ENCODE results near the gene SSRP1.
"Not testable (repeated sequence)": the region's sequence is repeated elsewhere in the genome, so short reads cannot be mapped to it uniquely, and the experiment has no call there.

Gene SSRP1

GRCh38 chr11:57340039-57340615, 4.4 kb upstream of the SSRP1 start:
- H3K4me3 ChIP-seq (ENCODE audit: low read depth, low read length) = no peak overlapping the region
- TF ChIP-seq, protein P1, sequence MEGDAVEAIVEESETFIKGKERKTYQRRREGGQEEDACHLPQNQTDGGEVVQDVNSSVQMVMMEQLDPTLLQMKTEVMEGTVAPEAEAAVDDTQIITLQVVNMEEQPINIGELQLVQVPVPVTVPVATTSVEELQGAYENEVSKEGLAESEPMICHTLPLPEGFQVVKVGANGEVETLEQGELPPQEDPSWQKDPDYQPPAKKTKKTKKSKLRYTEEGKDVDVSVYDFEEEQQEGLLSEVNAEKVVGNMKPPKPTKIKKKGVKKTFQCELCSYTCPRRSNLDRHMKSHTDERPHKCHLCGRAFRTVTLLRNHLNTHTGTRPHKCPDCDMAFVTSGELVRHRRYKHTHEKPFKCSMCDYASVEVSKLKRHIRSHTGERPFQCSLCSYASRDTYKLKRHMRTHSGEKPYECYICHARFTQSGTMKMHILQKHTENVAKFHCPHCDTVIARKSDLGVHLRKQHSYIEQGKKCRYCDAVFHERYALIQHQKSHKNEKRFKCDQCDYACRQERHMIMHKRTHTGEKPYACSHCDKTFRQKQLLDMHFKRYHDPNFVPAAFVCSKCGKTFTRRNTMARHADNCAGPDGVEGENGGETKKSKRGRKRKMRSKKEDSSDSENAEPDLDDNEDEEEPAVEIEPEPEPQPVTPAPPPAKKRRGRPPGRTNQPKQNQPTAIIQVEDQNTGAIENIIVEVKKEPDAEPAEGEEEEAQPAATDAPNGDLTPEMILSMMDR (IDR thresholded peaks at IDR 0.05; ENCODE audit: control insufficient read depth, extremely low read depth, insufficient read depth) = peak; percentile 21; the same call in 1 of the 2 replicates
- DNase-seq (ENCODE audit: low read depth) = no peak

DNA sequence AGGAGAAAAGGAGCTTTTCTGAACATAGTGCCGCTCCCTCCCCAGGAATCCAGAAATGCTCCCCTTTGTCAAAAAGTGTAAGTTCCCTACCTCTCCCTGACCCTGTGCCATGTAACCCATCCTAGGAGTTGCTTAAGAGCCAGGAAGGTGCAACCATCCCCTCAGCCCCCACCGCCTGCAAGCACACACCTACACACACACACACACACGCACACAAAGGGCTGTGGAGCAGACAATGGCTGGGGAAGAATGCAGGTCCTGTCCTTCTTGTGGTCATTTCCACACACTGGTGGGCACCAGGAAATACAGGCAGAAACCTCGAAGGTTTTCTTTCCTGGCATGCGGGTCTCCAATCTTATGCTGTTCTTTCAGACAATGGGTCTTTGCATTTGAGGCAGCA, 3.6 kb upstream of the SSRP1 start:
- no peak for DNase-seq (ENCODE audit: low read depth)
- TF ChIP-seq, protein P1 (IDR thresholded peaks at IDR 0.05; ENCODE audit: control insufficient read depth, extremely low read depth, insufficient read depth) = no peak
- H3K4me3 ChIP-seq (ENCODE audit: low read depth, low read length) = no peak overlapping the region

DNA sequence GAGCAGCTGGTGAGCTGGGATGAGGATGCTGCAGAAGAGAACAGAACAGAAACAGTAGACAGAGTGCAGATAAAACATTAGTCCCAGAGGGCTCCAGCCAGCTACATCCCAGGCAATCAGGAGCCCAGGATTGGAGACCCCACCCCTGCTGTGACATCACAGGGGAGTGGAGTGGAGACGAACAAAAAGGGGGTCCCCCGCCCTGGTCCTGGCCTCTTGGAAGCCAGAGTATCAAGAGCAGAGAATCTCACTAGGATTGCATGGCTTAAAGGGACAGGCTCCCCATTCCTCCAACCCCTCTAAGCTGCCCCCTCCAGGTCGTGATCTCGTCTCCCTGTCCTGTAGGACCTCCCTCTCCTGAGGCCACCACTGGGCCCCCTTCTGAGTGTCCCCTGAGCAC, 2.5 kb upstream of the SSRP1 start, which contains the start of gene P2RX3:
TSS of gene P2RX3 (plus strand) at position 211 of the 400 bp plus-strand sequence. CDS start 199 bp downstream, outside the sequence.
- DNase-seq (ENCODE audit: low read depth) = no peak
- TF ChIP-seq, protein P1 (IDR thresholded peaks at IDR 0.05; ENCODE audit: control insufficient read depth, extremely low read depth, insufficient read depth) = no peak
- H3K4me3 ChIP-seq (ENCODE audit: low read depth, low read length) = no peak within 1 kb of the TSS

GRCh38 chr11:57336856-57337255, 1.2 kb upstream of the SSRP1 start:
- H3K4me3 ChIP-seq (ENCODE audit: low read depth, low read length); DNase-seq (ENCODE audit: low read depth): not testable (repeated sequence)

- peak overlapping the region; percentile 90 for H3K4me3 ChIP-seq (ENCODE audit: low read depth, low read length)
- no peak for DNase-seq (ENCODE audit: low read depth)
- TF ChIP-seq, protein P1 (IDR thresholded peaks at IDR 0.05; ENCODE audit: control insufficient read depth, extremely low read depth, insufficient read depth) = no peak
Measured at GRCh38 chr11:57336111-57336666, 497 bp upstream of the SSRP1 start.

- TF ChIP-seq, protein P1 (IDR thresholded peaks at IDR 0.05; ENCODE audit: control insufficient read depth, extremely low read depth, insufficient read depth) = no peak
- peak overlapping the region; percentile 90 for H3K4me3 ChIP-seq (ENCODE audit: low read depth, low read length)
- DNase-seq (ENCODE audit: low read depth) = no peak
Measured at GRCh38 chr11:57335023-57335342, 709 bp downstream of the SSRP1 start.

- DNase-seq (ENCODE audit: low read depth) = no peak
- TF ChIP-seq, protein P1 (IDR thresholded peaks at IDR 0.05; ENCODE audit: control insufficient read depth, extremely low read depth, insufficient read depth) = no peak
- no peak overlapping the region for H3K4me3 ChIP-seq (ENCODE audit: low read depth, low read length)
Measured at GRCh38 chr11:57332694-57333440, 2.8 kb downstream of the SSRP1 start.

All from LNCaP clone FGC (cell line).